T-helper 2 cell treated with Interferon-gamma antibody and Interleukin-4, amounts not matched to agents 5 μg/mL and 100 μg/mL, for 36 hours (primary cell): Measurements from ENCODE around the gene OTUB2.
A peak's percentile ranks its signal among the peaks of the same experiment; 100 is the strongest.

Experiments used
- DNase-seq: peaks from one replicate; pipeline ENCODE4 v3.0.0; 2021; ENCODE audit warnings: low spot score
- H3K27ac Mint-ChIP-seq: one replicate; pipeline ENCODE4 v1.8.0; 2021; ENCODE audit warnings: mild to moderate bottlenecking, mixed read lengths
- H3K27me3 Mint-ChIP-seq: one replicate; pipeline ENCODE4 v1.8.0; 2021; ENCODE audit warnings: low read depth, mixed read lengths
- H3K36me3 Mint-ChIP-seq: one replicate; pipeline ENCODE4 v1.8.0; 2021; ENCODE audit warnings: low read depth, mixed read lengths
- H3K4me1 Mint-ChIP-seq: one replicate; pipeline ENCODE4 v1.8.0; 2021; ENCODE audit warnings: low read depth, mixed read lengths
- H3K4me3 Mint-ChIP-seq: one replicate; pipeline ENCODE4 v1.8.0; 2022; ENCODE audit warnings: mild to moderate bottlenecking, moderate library complexity, mixed read lengths
- H3K9me3 Mint-ChIP-seq: one replicate; pipeline ENCODE4 v1.8.0; 2021; ENCODE audit warnings: mixed read lengths

OTUB2 gene

DNA sequence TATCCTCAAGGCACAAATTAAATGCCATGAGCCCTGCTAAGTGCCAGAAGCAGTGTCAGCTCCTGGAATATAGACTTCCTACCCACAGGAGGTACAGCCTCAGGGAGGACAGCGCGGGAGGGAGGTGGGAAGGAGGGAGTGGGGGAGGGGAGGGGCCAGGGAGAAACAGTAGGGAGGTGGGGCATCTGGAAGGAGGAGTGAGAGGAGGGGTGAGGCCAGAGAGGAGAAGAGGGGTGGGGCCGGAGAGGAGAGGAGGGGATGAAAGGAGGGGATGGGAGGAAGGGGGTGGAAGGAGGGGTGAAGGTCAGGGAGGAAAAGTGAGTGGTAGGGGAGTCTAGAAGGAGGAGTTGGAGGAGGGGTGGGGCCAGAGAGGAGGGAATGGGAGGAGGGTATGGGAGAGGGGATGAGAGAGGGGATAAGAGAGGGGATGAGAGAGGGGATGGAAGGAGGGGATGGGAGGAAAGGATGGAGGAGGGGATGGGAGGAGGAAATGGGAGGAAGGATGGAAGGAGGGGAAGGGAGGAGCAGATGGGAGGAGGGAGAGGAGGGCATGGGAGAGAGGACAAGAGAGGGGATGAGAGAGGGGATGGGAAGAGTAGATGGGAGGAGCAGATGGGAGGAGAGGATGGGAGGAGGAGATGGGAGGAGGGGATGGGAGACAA is 38.2 kb upstream of the OTUB2 start:
- Mint-ChIP-seq H3K4me1 (peaks cover 7% of the 10 kb centered on the region), H3K27me3 (no peaks in the 10 kb centered on the region), H3K4me3 (no peak overlapping the region), H3K27ac (no peak overlapping the region), H3K9me3 (no peaks in the 10 kb centered on the region), H3K36me3 (no peaks in the 10 kb centered on the region)
- DNase-seq: no peak

GRCh38 chr14:93989939-93990338 is 36.2 kb upstream of the OTUB2 start:
- Mint-ChIP-seq H3K27me3 (no peaks in the 10 kb centered on the region), H3K27ac (peak overlapping the region; percentile 2), H3K9me3 (no peaks in the 10 kb centered on the region), H3K36me3 (no peaks in the 10 kb centered on the region), H3K4me1 (peaks cover 15% of the 10 kb centered on the region), H3K4me3 (no peak overlapping the region)
- no peak for DNase-seq

DNA sequence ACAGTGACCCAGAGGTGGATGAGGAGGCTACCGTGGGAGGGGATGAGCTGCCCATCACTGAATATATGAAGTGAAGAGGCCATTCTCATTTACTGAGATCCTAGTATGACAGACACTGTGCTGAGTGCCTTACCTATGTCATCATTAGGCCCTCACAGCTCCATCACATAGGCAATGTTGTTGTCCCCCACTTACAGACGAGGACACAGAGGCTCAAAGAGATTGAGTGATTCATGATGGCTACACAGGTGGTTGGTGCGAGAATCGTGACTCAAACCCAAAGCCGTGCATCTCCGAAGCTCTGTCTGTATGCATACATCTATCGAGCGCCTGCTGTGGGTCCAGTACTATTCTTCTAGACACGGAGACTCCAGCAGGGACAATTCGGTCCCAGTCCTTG is 34.9 kb upstream of the OTUB2 start:
- Mint-ChIP-seq H3K9me3 (no peaks in the 10 kb centered on the region), H3K4me3 (no peak overlapping the region), H3K36me3 (no peaks in the 10 kb centered on the region), H3K27me3 (no peaks in the 10 kb centered on the region), H3K4me1 (peaks cover 24% of the 10 kb centered on the region), H3K27ac (no peak overlapping the region)
- DNase-seq: no peak

DNA sequence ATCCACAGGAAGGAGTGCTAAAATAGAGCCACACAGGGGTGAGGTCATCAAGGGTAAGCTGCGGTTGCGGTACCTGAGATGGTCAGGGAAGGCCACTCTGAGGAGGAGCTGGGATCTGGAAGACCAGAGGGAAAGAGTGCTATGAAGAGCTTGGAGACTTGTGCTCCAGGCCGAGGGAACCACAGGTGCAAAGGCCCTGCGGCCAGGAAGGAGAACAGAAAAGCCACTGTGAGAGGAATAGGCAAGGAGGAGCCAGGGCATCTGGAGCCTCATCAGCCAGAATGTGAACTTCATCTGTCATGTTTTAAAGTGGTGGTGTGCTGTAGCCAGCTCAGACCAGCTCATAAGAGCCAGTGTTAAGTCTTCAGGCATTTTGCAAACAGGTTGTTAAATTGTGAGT is 34.5 kb upstream of the OTUB2 start:
- H3K9me3 Mint-ChIP-seq: no peaks in the 10 kb centered on the region

DNA sequence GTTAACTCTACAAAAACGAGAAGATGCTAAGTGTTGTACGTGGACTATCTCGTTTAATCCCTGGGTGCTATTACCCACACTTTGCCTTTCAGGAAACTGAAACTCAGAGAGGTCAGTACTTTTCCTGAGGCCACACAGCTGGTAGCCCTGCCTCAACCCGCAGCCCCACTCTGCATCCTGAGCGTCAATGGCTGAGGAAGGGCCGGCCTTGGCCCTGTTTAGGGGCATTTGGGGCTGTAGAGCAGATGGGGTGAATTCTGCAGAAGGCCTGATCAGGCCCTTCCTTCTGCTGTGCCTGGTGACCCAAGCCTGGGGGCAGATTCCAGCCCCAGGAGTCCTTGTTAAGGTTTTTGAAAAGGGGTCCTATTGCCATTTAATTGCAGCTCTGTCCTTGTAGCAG is 32.8 kb upstream of the OTUB2 start:
- Mint-ChIP-seq H3K36me3 (no peaks in the 10 kb centered on the region), H3K9me3 (no peaks in the 10 kb centered on the region), H3K27ac (peak overlapping the region; percentile 21), H3K4me1 (peaks cover 36% of the 10 kb centered on the region), H3K27me3 (no peaks in the 10 kb centered on the region), H3K4me3 (no peak overlapping the region)
- DNase-seq: no peak

More for the DNA sequence above, 34.5 kb upstream of the OTUB2 start:
- H3K27ac Mint-ChIP-seq: no peak overlapping the region
- no peaks in the 10 kb centered on the region for H3K27me3 Mint-ChIP-seq
- no peaks in the 10 kb centered on the region for H3K36me3 Mint-ChIP-seq
- no peak for DNase-seq
- no peak overlapping the region for H3K4me3 Mint-ChIP-seq
- H3K4me1 Mint-ChIP-seq: peaks cover 24% of the 10 kb centered on the region

- Mint-ChIP-seq H3K4me3 (no peak overlapping the region), H3K27me3 (no peaks in the 10 kb centered on the region), H3K36me3 (no peaks in the 10 kb centered on the region), H3K9me3 (no peaks in the 10 kb centered on the region), H3K27ac (no peak overlapping the region), H3K4me1 (peaks cover 36% of the 10 kb centered on the region)
- DNase-seq: peak; percentile 64
These were observed 31.0 kb upstream of the OTUB2 start for GRCh38 chr14:93994919-93995682.

DNA sequence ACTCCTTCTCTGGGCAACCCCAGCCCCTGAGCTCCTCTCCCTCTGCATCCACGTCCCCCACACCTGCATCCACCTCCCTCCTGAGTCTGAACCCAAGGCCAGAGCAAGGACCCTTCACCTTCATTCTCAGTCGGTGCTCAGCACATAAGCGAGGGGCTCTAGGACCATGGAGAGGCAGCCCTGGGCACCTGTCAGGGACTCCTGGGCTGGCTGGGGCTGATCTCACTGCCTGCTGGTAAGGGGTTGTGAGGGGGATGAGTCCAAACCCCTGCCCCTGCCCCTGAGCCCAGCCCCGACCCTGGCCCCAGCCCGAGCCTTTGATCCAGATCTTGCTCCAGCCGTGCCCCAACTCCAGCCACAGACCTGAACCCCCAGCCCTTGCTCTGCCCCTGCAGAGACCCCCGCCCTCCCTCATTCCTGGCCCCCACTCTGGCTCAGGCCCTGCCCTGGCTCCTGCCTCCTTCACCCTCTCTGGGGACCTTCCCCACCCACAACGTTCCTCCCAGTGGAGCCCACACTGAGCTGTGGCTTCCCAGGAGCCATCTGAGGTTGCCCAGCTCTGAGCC is 29.9 kb upstream of the OTUB2 start:
- peaks cover 36% of the 10 kb centered on the region for H3K4me1 Mint-ChIP-seq
- H3K27me3 Mint-ChIP-seq: no peaks in the 10 kb centered on the region

GRCh38 chr14:93997082-93997481 is 29.1 kb upstream of the OTUB2 start, which contains the start of gene CCDC197:
TSS of gene CCDC197 (plus strand) at chr14:93997301. CDS start at chr14:93998132, 831 bp downstream.
- Mint-ChIP-seq H3K36me3 (no peaks in the 10 kb centered on the region), H3K9me3 (no peaks in the 10 kb centered on the region), H3K27ac (peak within 1 kb of the TSS; percentile 26), H3K4me3 (no peak within 1 kb of the TSS), H3K27me3 (no peaks in the 10 kb centered on the region), H3K4me1 (peaks cover 40% of the 10 kb centered on the region)
- no peak for DNase-seq

More for the DNA sequence above, 29.9 kb upstream of the OTUB2 start:
- Mint-ChIP-seq H3K27ac (no peak overlapping the region), H3K4me3 (no peak overlapping the region), H3K9me3 (no peaks in the 10 kb centered on the region), H3K36me3 (no peaks in the 10 kb centered on the region)
- no peak for DNase-seq

DNA sequence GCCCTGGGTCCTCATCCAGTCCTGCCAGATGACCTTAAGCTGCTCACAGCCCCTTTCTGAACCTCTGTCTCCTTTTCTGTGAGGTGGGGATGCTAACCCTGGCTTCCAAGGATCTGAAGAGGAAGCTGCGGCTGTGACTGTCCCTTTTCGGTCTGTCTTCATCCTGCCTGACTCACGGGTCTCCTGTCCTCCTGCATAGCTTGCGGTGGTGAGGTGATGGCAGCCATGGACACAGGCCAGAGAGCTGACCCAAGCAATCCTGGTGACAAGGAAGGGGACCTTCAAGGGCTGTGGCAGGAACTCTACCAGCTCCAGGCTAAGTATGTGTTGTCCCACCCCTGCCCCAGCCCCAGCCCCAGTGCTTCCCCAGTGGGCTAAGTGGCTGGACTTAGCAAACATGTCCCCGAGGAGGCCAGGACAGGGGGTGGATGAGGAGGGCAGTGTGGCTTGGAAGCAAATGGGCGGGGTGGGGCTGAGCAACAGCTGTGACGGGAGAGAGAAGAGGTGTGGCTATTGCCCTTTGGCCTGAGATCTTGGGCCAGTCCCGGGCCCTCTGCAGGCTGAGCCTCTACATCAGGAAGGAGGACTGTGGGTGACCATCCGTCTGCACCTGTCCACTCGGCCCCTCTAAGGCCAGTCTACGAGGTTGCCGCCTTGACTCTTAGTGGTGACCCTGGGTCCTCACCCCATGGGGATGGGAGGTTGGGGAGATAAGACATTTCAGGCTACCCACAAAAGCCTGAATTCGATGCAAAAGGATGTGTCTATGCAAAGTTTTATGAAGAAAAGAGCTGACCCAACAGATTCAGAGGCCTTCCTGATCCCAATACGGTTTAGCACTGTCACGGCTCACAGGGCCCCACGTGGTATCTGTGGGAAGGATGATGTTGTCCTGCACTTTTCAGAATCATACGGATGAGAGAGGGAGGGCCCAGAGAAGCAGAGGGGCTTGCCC is 27.9 kb upstream of the OTUB2 start:
- Mint-ChIP-seq H3K4me3 (no peak overlapping the region), H3K27me3 (no peaks in the 10 kb centered on the region), H3K36me3 (no peaks in the 10 kb centered on the region), H3K27ac (peak overlapping the region; percentile 26), H3K9me3 (no peaks in the 10 kb centered on the region), H3K4me1 (peaks cover 40% of the 10 kb centered on the region)
- no peak for DNase-seq

DNA sequence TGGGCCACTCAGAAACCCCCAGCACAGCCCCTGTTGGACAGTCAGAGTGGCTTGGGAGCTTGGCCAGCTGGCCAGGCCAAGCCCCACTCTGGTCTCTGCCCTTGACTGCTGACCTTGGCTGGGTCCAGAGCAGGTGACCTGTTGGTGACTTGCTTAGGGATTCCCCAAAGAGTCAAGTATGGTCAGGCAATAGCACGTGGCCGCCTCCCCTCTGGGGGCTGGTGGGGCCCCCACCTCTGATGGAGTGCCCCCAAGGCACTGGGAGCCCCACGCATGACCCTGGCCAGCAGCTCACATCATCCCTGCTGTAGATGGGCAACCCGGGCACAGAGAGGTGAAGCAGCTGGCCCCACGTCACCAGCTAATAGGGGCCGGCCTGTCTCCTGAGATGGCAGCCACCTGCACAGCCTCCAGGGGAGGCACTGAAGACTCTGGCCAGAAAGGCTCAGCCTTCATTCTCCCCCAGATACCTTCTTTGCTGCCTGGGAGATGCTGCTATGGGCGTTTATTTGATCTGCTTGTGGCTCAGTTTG is 27.2 kb upstream of the OTUB2 start:
- peaks cover 37% of the 10 kb centered on the region for H3K4me1 Mint-ChIP-seq
- H3K27me3 Mint-ChIP-seq: no peaks in the 10 kb centered on the region
- no peak overlapping the region for H3K4me3 Mint-ChIP-seq
- H3K27ac Mint-ChIP-seq: no peak overlapping the region
- H3K9me3 Mint-ChIP-seq: no peaks in the 10 kb centered on the region
- no peak for DNase-seq
- H3K36me3 Mint-ChIP-seq: no peaks in the 10 kb centered on the region

- Mint-ChIP-seq H3K4me3 (no peak overlapping the region), H3K27me3 (no peaks in the 10 kb centered on the region), H3K9me3 (no peaks in the 10 kb centered on the region), H3K36me3 (no peaks in the 10 kb centered on the region), H3K27ac (peak overlapping the region; percentile 55), H3K4me1 (peaks cover 34% of the 10 kb centered on the region)
- DNase-seq: no peak
These were observed 26.6 kb upstream of the OTUB2 start for GRCh38 chr14:93999573-93999972.

DNA sequence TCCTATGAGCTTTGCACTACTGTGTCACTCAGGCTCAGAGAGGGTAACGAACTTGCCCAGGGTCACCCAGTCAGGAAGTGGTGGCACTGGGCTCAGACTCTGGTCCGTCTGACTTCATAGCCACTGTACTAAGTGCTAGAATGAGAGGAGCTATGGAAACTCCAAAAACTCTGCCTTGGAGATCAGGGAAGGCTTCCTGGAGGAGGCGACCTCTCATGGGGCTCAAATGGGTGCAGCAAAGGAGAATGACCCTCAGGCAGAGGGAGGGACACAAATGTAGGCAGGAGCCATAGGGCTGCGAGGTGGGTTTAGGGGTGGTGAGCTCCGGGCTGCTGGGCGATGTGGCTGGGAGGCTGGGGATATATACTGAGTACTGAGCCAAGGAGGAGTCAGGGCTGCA is 25.9 kb upstream of the OTUB2 start:
- DNase-seq: no peak
- no peak overlapping the region for H3K4me3 Mint-ChIP-seq
- no peaks in the 10 kb centered on the region for H3K36me3 Mint-ChIP-seq
- no peaks in the 10 kb centered on the region for H3K27me3 Mint-ChIP-seq
- no peaks in the 10 kb centered on the region for H3K9me3 Mint-ChIP-seq
- H3K27ac Mint-ChIP-seq: peak overlapping the region; percentile 28
- H3K4me1 Mint-ChIP-seq: peaks cover 31% of the 10 kb centered on the region

DNA sequence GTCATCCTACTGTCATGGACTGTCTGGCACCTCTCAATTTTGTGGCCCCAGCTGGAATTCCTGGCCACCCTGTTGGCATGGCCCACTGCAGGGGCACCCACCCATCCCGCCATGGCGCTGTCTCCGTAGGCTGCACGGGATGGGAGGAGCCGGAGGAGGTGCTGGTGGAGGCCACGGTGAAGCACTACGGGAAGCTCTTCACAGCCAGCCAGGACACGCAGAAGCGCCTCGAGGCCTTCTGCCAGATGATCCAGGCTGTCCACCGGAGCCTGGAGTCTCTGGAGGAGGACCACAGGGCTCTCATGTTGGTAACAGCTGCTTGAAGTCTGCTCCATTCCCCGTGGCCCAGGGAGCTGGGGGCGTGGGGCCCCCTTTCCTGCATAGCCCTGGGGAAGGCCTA is 25.1 kb upstream of the OTUB2 start:
- H3K9me3 Mint-ChIP-seq: no peaks in the 10 kb centered on the region
- H3K27ac Mint-ChIP-seq: no peak overlapping the region
- no peaks in the 10 kb centered on the region for H3K27me3 Mint-ChIP-seq
- H3K4me3 Mint-ChIP-seq: no peak overlapping the region
- H3K4me1 Mint-ChIP-seq: peaks cover 27% of the 10 kb centered on the region
- no peaks in the 10 kb centered on the region for H3K36me3 Mint-ChIP-seq
- DNase-seq: no peak
